Cardiac muscle cell (in vitro differentiated cells and primary cell): Measurements from ENCODE around the gene FBRS. TPM values are rescaled to one million over a fixed set of nuclear protein-coding genes. Genes with fewer than 3 reads are reported as not detected.

Source experiments
- DNase-seq, 2 donors: peaks; one replicate each; pipeline versions ENCODE4 v3.0.0 to v3.0.0-alpha.2; 2010 to 2017; ENCODE audit warnings: low read depth in 1 of 2, low spot score in 1 of 2
- H3K27ac ChIP-seq: fragments of 200-600 bp; sonication (generic); 2 replicates; pipeline ENCODE4 v1.5.1; 2016
- H3K27me3 ChIP-seq: fragments of 200-600 bp; sonication (generic); 2 replicates; pipeline ENCODE4 v1.6.0; 2016; ENCODE audit warnings: control low read depth
- H3K36me3 ChIP-seq: fragments of 200-600 bp; sonication (generic); 2 replicates; pipeline ENCODE4 v1.5.1; 2016; ENCODE audit warnings: control low read depth
- H3K4me1 ChIP-seq: fragments of 200-600 bp; sonication (generic); 2 replicates; pipeline ENCODE4 v1.8.1; 2017; ENCODE audit warnings: low read depth, mild to moderate bottlenecking, mixed run types
- H3K4me3 ChIP-seq: fragments of 200-600 bp; sonication (generic); 2 replicates; pipeline ENCODE4 v1.5.1; 2016; ENCODE audit warnings: mild to moderate bottlenecking
- H3K9me3 ChIP-seq: fragments of 200-600 bp; sonication (generic); 2 replicates; pipeline ENCODE4 v1.5.1; 2017; ENCODE audit warnings: low read depth, mild to moderate bottlenecking, control low read depth
- CTCF ChIP-seq: IDR thresholded peaks from 2 replicates; pipeline ENCODE4 v1.5.1; 2012; ENCODE audit warnings: low read depth, mild to moderate bottlenecking, low read length
- polyA plus RNA-seq: library from polyadenylated mRNA; unstranded; fragments of >200 nt; fragmentation: Nextera tagmentation; extraction: Ambion mirVana; gene quantifications from 2 replicates; pipeline ENCODE4 v1.2.1, GENCODE V29; 2016
- total RNA-seq: library from RNA; depleted of rRNA; stranded (reverse); fragments of >200 nt; gene quantifications from 2 replicates; pipeline ENCODE4 v1.2.3, GENCODE V29; 2016

FBRS gene
- total and polyA plus RNA-seq, 2 experiments from 2014 or later = 21.2 to 55.4 TPM

GRCh38 chr16:30654856-30655255 is 3.4 kb upstream of the FBRS start:
- no peaks in the 10 kb centered on the region for H3K27me3 ChIP-seq
- no peak overlapping the region for H3K4me3 ChIP-seq
- H3K9me3 ChIP-seq = no peaks in the 10 kb centered on the region
- no peaks in the 10 kb centered on the region for H3K4me1 ChIP-seq
- TF ChIP-seq CTCF = no peak
- DNase-seq = no peak
- peaks cover 11% of the 10 kb centered on the region for H3K36me3 ChIP-seq
- no peak overlapping the region for H3K27ac ChIP-seq

- no peak for TF ChIP-seq CTCF
- DNase-seq = no peak
- Histone ChIP-seq H3K36me3 (peaks cover 11% of the 10 kb centered on the region), H3K27me3 (no peaks in the 10 kb centered on the region), H3K9me3 (no peaks in the 10 kb centered on the region), H3K4me1 (peaks cover 8% of the 10 kb centered on the region), H3K27ac (no peak overlapping the region), H3K4me3 (no peak overlapping the region)
These were observed 2.4 kb upstream of the FBRS start for GRCh38 chr16:30655815-30656347.

DNA sequence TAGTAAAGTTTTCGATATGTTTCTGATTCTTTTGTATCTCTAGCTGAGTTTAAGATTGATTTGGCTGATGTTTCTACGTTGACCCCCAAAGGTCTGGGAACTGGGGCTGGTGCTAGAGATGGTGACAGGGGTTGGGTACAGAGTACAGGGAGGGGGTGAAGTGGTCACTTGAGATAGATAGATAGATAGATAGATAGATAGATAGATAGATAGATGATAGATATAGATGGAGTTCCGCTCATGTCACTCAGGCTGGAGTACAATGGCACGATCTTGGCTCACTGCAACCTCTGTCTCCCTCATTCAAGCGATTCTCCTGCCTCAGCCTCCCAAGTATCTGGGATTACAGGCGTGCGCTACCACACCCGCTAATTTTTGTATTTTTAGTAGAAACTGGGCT is 1.8 kb upstream of the FBRS start:
- Histone ChIP-seq H3K36me3 (peaks cover 11% of the 10 kb centered on the region), H3K4me3 (no peak overlapping the region), H3K4me1 (peaks cover 8% of the 10 kb centered on the region), H3K27me3 (no peaks in the 10 kb centered on the region), H3K9me3 (no peaks in the 10 kb centered on the region), H3K27ac (no peak overlapping the region)
- DNase-seq = no peak
- TF ChIP-seq CTCF = no peak

GRCh38 chr16:30656974-30657865 is 1.0 kb upstream of the FBRS start:
- Histone ChIP-seq H3K36me3 (peaks cover 12% of the 10 kb centered on the region), H3K27me3 (no peaks in the 10 kb centered on the region), H3K4me1 (peaks cover 8% of the 10 kb centered on the region), H3K9me3 (no peaks in the 10 kb centered on the region), H3K27ac (peak overlapping the region; percentile 55), H3K4me3 (peak overlapping the region; percentile 24)
- TF ChIP-seq CTCF = no peak
- DNase-seq = no peak

DNA sequence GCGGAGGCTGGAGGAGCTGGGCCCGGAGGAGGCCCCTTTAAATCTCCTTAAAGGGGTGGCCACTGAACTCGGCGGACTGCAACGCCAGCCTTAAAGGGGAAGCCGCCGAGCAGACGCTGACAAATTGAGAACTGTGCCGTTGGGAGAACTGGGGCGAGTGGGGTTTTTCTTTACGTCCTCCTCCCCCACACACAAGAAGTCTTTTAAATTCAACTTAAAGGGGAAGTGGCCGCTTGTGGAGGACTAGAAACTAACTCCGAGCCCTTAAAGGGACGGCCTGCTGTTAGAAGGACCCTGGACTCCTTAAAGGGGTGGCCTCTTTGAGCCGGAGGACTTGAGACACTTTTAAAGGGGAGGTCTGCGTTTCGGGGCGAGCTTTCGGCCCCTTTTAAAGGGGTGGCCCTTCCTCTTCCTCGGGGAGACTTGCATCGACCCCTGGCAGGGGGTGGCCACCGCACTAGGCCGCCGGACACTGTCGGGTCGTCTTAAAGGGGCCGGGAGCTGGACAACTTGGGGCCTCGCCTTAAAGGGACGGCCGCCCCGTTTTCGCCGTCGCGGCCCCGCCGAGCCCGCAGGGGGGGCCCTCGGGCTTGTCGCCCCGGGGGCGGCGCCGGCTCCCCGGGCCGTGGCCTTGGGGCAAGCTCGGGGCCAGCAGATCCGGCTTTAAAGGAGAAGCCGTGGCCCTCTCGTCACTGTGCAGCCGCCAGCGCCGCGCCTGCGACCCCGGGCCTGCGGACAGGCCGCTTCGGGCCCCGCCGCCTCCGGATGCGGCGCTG is 688 bp downstream of the FBRS start:
- Histone ChIP-seq H3K4me1 (peaks cover 8% of the 10 kb centered on the region), H3K27me3 (no peaks in the 10 kb centered on the region), H3K27ac (peak overlapping the region; percentile 96), H3K36me3 (peaks cover 18% of the 10 kb centered on the region), H3K4me3 (peak overlapping the region; percentile 95), H3K9me3 (no peaks in the 10 kb centered on the region)
- peak; percentile 16 for TF ChIP-seq CTCF
- peak; percentile 93 to 99 for DNase-seq
